ENCODE results near the gene S100A8. TPM values are rescaled to one million over a fixed set of nuclear protein-coding genes. Genes with fewer than 3 reads are reported as not detected.
A peak's percentile ranks its signal among the peaks of the same experiment; 100 is the strongest.

S100A8 gene
- 674 TPM for total RNA-seq
- long read RNA-seq, transcript S100A8-202 (3 exons, 523 nt), result major isoform, 18 of 29 reads
- long read RNA-seq, transcript S100A8-203 (2 exons, 717 nt), result minor isoform, 7 of 29 reads
- long read RNA-seq, partial matches to known transcripts, result 1 of 29 reads
- long read RNA-seq, other reads (novel, unspliced or antisense), result 3 of 29 reads

DNA sequence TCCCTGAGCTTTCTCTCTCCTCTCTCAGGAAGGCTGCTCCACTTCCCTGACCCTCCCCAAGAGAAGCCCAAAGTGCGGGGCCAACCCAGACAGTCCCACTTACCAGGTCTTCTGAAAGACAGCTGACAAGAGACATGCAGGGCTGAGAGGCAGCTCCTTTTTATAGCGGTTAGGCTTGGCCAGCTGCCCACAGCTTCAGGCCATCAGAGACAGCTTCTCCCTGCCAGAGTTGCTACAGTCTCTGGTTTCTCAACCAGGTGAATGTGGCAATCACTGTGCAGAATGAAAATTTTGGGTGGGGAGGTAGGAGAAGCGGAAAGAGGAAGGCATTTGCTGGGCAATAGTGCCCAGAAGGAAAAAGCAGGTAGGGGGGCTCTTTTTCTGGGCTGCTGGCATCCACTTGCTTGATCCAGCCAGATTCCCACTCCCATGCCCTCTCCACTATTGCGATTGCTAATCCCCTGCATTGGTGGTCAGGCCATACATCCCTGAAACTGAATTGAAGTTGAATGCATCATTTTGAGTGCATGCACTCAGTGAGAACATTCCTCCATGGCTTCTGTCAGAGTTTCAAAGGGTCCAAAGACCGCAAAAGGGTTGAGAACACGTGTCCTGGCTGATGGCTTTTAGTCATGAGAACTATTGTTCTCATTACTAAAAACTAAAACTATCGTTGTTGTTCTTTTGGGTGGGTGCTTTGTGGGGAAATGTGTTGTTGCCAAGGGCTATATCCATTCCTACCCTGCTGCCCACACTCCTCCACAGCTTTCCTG lies at the start of gene S100A8:
TSS of gene S100A8 (minus strand) at position 136 of the 773 bp plus-strand sequence. CDS start 538 bp downstream, outside the sequence.
- no peak for DNase-seq (ENCODE audit: low spot score)

GRCh38 chr1:153439273-153439672 lies 48.4 kb upstream of the S100A8 start:
- no peak for DNase-seq (ENCODE audit: low spot score)

DNA sequence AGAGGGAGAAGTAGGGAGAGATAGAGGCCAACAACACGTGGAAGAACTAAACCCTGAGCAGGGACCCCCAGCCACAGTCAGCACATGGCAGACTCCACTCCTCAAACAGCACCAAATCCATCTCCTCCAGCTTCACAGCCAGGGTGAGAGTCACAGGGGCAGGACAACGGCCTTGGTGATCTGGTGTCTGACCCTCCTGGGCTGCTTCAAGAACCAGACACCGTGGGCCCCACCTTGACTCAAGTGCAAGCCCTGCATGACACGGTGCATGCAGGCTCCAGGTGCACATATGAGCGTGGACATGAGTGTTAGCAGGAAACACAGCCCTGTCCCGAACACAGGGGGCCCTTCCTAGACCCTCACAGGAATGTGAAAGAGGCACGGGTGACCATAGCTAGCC lies 47.7 kb upstream of the S100A8 start:
- DNase-seq (ENCODE audit: low spot score), result no peak

- no peak for DNase-seq (ENCODE audit: low spot score)
These were observed 46.4 kb upstream of the S100A8 start for GRCh38 chr1:153437236-153437635.

- DNase-seq (ENCODE audit: low spot score), result no peak
These were observed 44.0 kb upstream of the S100A8 start for GRCh38 chr1:153434746-153435455.

GRCh38 chr1:153432874-153433681 lies 42.2 kb upstream of the S100A8 start:
- no peak for DNase-seq (ENCODE audit: low spot score)

- no peak for DNase-seq (ENCODE audit: low spot score)
These were observed 41.1 kb upstream of the S100A8 start for GRCh38 chr1:153431928-153432327.

DNA sequence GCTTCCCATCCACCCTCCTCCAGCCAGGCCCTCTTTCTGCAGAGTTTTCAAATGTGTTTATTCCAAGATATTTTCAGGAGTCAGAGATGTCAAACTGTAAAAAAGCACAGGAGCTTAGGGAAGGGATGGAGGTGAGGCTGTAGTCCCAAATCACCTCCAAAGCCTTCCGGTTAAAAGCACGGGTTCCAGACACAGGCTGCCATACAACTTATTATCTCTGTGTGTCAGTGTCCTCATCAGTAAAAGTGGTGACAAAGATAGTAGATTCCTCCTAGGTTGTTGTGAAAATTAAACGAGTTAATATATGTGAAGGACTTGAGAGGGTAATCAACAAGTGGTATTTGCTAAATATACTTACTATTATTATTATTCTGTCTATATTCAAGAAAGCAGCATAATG lies 40.6 kb upstream of the S100A8 start:
- no peak for DNase-seq (ENCODE audit: low spot score)

- DNase-seq (ENCODE audit: low spot score), result no peak
These were observed 40.1 kb upstream of the S100A8 start for GRCh38 chr1:153431002-153431401.

- DNase-seq (ENCODE audit: low spot score), result no peak
These were observed 39.7 kb upstream of the S100A8 start for GRCh38 chr1:153430561-153430960.

DNA sequence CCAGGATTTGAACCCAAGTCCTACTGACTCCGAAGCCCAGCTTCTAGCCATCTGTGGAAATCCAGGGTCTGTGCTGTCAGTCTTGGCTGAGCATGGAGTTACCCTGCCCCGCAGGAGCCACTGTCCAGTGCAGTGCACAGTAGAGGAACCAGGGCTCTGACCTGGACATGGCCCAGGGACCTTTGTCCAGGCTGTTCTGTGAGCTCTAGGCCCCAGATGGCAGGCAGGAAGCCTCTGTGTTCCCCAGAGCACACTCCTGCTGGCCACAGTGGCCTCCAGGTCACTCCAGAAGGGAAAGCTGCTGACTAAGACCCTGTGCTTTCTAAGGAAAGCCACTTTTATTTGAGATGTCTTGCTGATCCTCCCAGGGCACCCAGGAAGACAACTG lies 39.3 kb upstream of the S100A8 start:
- no peak for DNase-seq (ENCODE audit: low spot score)

- no peak for DNase-seq (ENCODE audit: low spot score)
These were observed 38.6 kb upstream of the S100A8 start for GRCh38 chr1:153429266-153430165.

GRCh38 chr1:153428791-153429190 lies 37.9 kb upstream of the S100A8 start:
- DNase-seq (ENCODE audit: low spot score), result no peak

DNA sequence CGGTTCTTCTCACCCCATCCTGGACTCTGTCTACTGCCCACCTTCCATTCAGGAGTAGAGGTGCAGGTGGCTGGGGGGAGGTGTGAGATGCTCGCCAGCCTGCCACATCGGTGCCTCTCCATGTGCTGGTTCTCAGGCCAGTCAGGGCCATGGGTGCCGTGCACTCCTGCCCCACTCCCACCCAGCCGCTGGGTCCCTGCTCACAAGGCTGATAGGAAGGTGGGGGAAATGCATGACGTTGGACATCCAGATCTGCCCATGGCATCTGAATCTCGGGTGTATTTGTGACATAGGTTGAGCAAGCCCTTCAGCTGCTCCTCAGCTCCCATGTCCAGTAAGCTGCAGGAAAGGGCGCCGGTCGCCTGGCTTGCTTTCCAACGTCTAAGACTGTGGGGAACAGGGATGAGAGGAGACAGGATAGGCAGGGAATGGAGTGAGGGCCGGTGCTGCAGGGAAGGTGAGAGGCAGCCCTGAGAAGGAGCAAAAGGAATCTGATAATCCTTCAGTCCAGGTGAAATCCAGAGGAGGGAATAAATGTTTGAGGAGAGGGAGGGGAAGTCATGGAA lies 37.3 kb upstream of the S100A8 start:
- no peak for DNase-seq (ENCODE audit: low spot score)

DNA sequence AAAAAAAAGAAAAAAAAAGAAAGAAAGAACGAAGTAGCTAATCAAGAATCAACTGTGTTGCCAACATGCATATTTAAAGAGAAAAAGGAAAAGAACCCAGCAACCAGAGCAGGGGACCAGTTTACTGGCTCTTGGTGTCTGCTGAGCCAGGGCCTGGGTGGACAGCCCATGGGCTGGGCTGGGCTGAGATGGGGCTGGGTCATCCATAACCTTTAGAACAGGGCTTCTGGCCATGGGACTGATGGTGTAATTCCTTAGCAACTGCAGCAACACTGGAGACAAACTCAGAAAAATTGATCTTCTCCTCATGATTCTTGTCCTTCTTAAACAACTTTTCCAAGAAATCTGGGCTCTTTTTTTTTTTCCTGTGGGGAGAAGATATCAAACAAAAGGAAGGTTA lies 35.9 kb upstream of the S100A8 start:
- DNase-seq (ENCODE audit: low spot score), result no peak

DNA sequence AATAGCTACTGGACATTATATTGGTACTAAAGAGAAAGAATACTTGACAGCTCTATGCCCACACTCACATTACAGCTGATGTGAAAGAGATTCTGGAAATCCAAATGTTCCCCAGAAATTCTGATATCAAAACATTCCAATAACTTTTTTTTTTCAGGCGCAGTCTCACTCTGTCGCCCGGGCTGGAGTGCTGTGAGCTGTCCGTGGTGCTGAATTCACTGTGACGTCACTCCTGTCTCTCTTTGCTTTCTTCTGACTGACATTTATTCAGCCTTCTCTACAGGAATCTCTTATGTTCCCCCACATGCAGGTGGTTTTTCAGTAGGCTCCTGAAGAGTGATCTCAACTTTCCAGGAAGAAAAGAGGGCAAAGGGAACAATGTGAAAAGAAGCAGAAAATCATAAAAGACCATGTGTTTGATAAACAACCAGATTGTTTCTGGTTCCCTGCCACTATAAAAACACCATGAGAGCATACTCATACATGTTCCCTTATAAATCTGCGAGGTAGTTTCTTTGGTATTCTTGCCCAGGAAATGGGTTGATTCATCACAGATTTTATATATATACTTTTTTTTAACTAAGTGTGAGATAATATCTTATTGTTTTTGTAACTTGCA lies 31.7 kb upstream of the S100A8 start:
- no peak for DNase-seq (ENCODE audit: low spot score)

DNA sequence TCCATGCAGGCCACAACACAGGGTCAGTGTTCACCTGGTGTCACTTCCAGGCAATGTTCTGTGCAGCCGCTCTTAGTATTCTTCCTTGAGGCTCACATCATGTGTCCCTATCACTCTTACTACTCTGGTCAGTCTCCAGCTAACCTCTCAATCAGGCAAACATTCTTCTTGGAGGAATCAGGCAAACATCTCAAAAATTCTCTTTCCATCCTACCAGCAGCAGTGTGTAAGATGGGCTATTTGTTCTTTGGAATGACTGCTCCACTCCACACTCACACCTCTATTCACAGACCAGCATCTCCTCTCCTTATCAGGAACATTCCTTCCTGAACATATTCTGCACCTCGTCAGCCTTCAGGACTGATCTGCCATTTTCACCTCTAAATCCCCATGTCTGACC lies 29.4 kb upstream of the S100A8 start:
- no peak for DNase-seq (ENCODE audit: low spot score)

- DNase-seq (ENCODE audit: low spot score), result peak; percentile 53
These were observed 28.5 kb upstream of the S100A8 start for GRCh38 chr1:153419436-153419793.

DNA sequence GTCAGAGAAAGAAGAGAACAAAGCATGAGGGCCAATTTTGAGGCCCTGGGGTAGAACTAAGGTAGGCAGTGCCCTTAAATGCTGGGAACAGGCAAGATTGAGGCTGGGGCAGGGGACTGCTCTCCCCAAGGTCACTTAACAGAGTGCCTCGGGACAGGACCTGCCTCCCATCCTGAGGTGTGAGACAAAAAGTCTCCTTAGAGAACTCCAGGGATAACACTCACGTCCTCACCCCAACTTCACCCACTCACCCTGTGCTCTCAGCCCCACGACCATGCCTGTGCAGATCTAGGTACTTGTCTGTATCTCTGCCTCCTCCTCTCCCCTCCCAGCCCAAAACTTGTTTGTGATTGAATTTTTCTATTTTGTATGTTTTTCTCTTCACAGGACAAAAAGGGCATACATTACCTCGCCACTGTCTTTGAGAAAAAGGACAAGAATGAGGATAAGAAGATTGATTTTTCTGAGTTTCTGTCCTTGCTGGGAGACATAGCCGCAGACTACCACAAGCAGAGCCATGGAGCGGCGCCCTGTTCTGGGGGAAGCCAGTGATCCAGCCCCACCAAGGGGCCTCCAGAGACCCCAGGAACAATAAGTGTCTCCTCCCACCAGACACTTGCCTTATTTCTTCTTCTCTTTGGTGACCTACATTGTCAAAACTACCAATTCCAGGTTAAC lies 28.0 kb upstream of the S100A8 start:
- peak; percentile 72 for DNase-seq (ENCODE audit: low spot score)
